Embryonic facial prominence (tissue), 1 donor: ENCODE data around the gene SMARCB1.

ENCODE experiments used
- DNase-seq: peaks from one replicate; pipeline ENCODE4 v3.0.0-alpha.2; 2016; ENCODE audit errors: extremely low spot score

Gene SMARCB1

GRCh38 chr22:23786752-23787599, at the start of gene SMARCB1:
Gene SMARCB1, plus strand, starts transcription at chr22:23786966. Its CDS starts 204 bp downstream, at chr22:23787170.
- peak; percentile 81 for DNase-seq

- DNase-seq: no peak
Measured at GRCh38 chr22:23737696-23738095, 49.1 kb upstream of the SMARCB1 start.

- DNase-seq: no peak
Measured at GRCh38 chr22:23742505-23743264, 44.1 kb upstream of the SMARCB1 start.

GRCh38 chr22:23743303-23743705, 43.5 kb upstream of the SMARCB1 start:
- no peak for DNase-seq

- no peak for DNase-seq
Measured at GRCh38 chr22:23744001-23744400, 42.8 kb upstream of the SMARCB1 start.

GRCh38 chr22:23744485-23744884, 42.3 kb upstream of the SMARCB1 start:
- no peak for DNase-seq

- DNase-seq: no peak
Measured at GRCh38 chr22:23745791-23746190, 41.0 kb upstream of the SMARCB1 start.

- DNase-seq: no peak
Measured at GRCh38 chr22:23749841-23750301, 36.9 kb upstream of the SMARCB1 start.

GRCh38 chr22:23750367-23750713, 36.4 kb upstream of the SMARCB1 start:
- no peak for DNase-seq

- peak; percentile 55 for DNase-seq
Measured at GRCh38 chr22:23750714-23751440, 35.9 kb upstream of the SMARCB1 start, which contains the start of gene ZNF70. Gene ZNF70, minus strand, starts transcription at chr22:23751112. Its CDS starts 5,972 bp downstream, at chr22:23745140.

GRCh38 chr22:23751441-23751996, 35.2 kb upstream of the SMARCB1 start:
- DNase-seq: no peak

GRCh38 chr22:23752090-23752691, 34.6 kb upstream of the SMARCB1 start:
- DNase-seq: no peak

- DNase-seq: no peak
Measured at GRCh38 chr22:23752750-23753149, 34.0 kb upstream of the SMARCB1 start.

- DNase-seq: no peak
Measured at GRCh38 chr22:23753385-23753784, 33.4 kb upstream of the SMARCB1 start.

- DNase-seq: no peak
Measured at GRCh38 chr22:23754220-23754919, 32.4 kb upstream of the SMARCB1 start, which contains the start of gene VPREB3. Gene VPREB3, minus strand, starts transcription at chr22:23754425. Its CDS starts 62 bp downstream, at chr22:23754363.

- DNase-seq: no peak
Measured at GRCh38 chr22:23754980-23755636, 31.7 kb upstream of the SMARCB1 start.

- DNase-seq: no peak
Measured at GRCh38 chr22:23755711-23756110, 31.1 kb upstream of the SMARCB1 start.

GRCh38 chr22:23756891-23757290, 29.9 kb upstream of the SMARCB1 start:
- no peak for DNase-seq

- no peak for DNase-seq
Measured at GRCh38 chr22:23759566-23759965, 27.2 kb upstream of the SMARCB1 start.

- no peak for DNase-seq
Measured at GRCh38 chr22:23760056-23760455, 26.7 kb upstream of the SMARCB1 start.
